A673 (cell line): ENCODE data around the gene OR4C13.
"Not testable (repeated sequence)": the region's sequence is repeated elsewhere in the genome, so short reads cannot be mapped to it uniquely, and the experiment has no call there.

Source experiments
- CTCF ChIP-seq: fragments of 300-800, 200-600 bp; sonication (generic); conservative IDR thresholded peaks from 2 replicates; pipeline ENCODE4 v1.5.1; 2017; ENCODE audit warnings: low read depth, mild to moderate bottlenecking, antibody characterized with exemption, low read length, moderate library complexity, mixed read lengths
- EZH2 ChIP-seq: fragments of 200-600 bp; sonication (generic); IDR thresholded peaks from 2 replicates; pipeline ENCODE4 v1.6.1; 2017; ENCODE audit warnings: borderline replicate concordance, low read depth, mild to moderate bottlenecking, mixed read lengths, antibody characterized with exemption, low read length; ENCODE audit not compliant: poor library complexity, severe bottlenecking

- not testable (repeated sequence) for TF ChIP-seq CTCF, EZH2
These were observed 3.5 kb upstream of the OR4C13 start for GRCh38 chr11:49948701-49949100.
